ENCODE measurements around the gene CDC23. TPM values are rescaled to one million over a fixed set of nuclear protein-coding genes. Genes with fewer than 3 reads are reported as not detected.
"Not testable (repeated sequence)": the region's sequence is repeated elsewhere in the genome, so short reads cannot be mapped to it uniquely, and the experiment has no call there.

CDC23 gene
- total RNA-seq, 4 donors from 2014 or later, result 17.5 to 31.0 (median 22.5) TPM

DNA sequence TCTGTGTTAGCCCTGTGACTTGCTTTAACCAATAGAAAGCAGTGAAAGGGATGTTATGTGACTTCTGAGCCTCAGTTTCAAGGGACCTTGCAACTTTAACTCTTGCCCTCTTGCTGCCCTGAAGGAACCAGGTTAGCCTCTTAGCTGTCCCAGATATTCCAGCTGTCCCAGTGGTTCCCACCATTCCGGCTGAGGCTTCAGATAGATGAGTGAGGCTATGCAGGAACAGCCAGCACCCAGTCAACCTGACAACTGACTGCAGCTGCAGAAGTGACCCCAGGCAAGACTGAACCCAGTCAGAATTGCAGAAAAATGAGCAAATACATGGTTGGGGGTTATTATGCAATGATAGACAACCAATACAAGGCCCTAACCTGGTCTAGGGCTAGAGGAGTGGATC is 10.4 kb upstream of the CDC23 start:
- Histone ChIP-seq H3K4me3 (replicated peaks in 1 of 3) (no peak overlapping the region), H3K27ac (no peak overlapping the region), H3K4me1 (no peaks in the 10 kb centered on the region), H3K9me3 (no peaks in the 10 kb centered on the region), H3K36me3 (no peaks in the 10 kb centered on the region), H3K27me3 (no peaks in the 10 kb centered on the region)
- no peak for DNase-seq
- WGBS, 2 donors, result 92 to 93% methylated on average over 1 of the region's 1 CpG
- intact Hi-C loops (cut with DNase I), result no loop called here
- TF ChIP-seq, protein P1, sequence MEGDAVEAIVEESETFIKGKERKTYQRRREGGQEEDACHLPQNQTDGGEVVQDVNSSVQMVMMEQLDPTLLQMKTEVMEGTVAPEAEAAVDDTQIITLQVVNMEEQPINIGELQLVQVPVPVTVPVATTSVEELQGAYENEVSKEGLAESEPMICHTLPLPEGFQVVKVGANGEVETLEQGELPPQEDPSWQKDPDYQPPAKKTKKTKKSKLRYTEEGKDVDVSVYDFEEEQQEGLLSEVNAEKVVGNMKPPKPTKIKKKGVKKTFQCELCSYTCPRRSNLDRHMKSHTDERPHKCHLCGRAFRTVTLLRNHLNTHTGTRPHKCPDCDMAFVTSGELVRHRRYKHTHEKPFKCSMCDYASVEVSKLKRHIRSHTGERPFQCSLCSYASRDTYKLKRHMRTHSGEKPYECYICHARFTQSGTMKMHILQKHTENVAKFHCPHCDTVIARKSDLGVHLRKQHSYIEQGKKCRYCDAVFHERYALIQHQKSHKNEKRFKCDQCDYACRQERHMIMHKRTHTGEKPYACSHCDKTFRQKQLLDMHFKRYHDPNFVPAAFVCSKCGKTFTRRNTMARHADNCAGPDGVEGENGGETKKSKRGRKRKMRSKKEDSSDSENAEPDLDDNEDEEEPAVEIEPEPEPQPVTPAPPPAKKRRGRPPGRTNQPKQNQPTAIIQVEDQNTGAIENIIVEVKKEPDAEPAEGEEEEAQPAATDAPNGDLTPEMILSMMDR (IDR thresholded peaks at IDR 0.05), result no peak
- no peak for TF ChIP-seq POLR2A (IDR thresholded peaks at IDR 0.05)

DNA sequence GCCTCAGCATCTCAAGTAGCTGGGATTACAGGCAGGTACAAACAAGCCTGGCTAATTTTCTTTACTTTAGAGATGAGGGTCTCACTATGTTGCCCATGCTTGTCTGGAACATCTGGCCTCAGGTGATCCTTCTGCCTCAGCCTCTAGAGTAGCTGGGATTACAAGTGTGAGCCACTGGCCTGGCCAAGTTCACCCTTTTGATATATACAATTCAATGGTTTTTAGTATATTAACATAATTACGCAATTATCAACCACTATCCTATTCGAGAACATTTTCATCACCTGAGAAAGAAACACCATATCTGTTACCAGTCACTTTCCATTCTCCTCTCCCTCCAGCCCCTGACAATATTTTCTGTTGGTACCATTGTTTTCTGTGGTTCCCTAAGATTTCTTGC is 3.7 kb upstream of the CDC23 start:
- TF ChIP-seq, protein P1 (IDR thresholded peaks at IDR 0.05), result no peak
- 86 to 93% methylated on average over 2 of the region's 2 CpGs for WGBS, 2 donors
- H3K4me3 ChIP-seq (replicated peaks in 1 of 3), result no peak overlapping the region
- H3K36me3 ChIP-seq, result no peaks in the 10 kb centered on the region
- intact Hi-C loops (cut with DNase I), result loop anchor here (5.0 to 10.0 kb wide), 2 partner anchors 39 to 118 kb away; partner anchors contain the start of genes BRD8, CDC25C, FAM53C and KIF20A
- DNase-seq, result no peak
- no peaks in the 10 kb centered on the region for H3K27me3 ChIP-seq
- no peaks in the 10 kb centered on the region for H3K9me3 ChIP-seq
- H3K4me1 ChIP-seq, result peaks cover 0 to 6% of the 10 kb centered on the region in 2 donors
- H3K27ac ChIP-seq, result no peak overlapping the region

DNA sequence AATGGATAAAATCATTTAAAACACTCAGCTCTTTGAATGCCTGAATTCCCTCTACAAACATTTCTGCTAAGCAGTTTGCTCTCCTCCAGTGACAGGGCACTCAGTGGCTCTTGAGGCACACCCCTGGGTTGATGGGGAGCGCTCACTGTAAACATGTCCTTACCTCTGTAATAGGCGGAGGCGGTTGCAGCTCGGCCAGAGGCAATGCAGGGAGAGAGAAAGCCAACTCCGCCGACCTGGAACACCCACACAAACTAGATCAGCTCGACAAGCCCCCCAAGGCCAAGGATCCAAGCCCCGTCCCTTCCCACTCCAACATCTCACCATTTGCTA is 329 bp downstream of the CDC23 start:
- WGBS, 2 donors, result 0% methylated on average over 4 to 8 of the region's 8 CpGs
- Histone ChIP-seq H3K36me3 (no peaks in the 10 kb centered on the region), H3K4me3 (replicated peaks in 1 of 3) (peak overlapping the region; percentile 76 to 92 (median 84)), H3K4me1 (peaks cover 0 to 6% of the 10 kb centered on the region in 2 donors), H3K27me3 (no peaks in the 10 kb centered on the region), H3K27ac (peak overlapping the region; percentile 4 to 65 (median 55)), H3K9me3 (no peaks in the 10 kb centered on the region)
- no peak for TF ChIP-seq POLR2A (IDR thresholded peaks at IDR 0.05)
- TF ChIP-seq, protein P1 (IDR thresholded peaks at IDR 0.05), result no peak
- DNase-seq, result peak in 1 of 2 donors; percentile 1
- intact Hi-C loops (cut with DNase I), result loop anchor here (10.0 kb wide), 1 partner anchor 122 kb away; the partner anchor contains the start of genes CDC25C and FAM53C

DNA sequence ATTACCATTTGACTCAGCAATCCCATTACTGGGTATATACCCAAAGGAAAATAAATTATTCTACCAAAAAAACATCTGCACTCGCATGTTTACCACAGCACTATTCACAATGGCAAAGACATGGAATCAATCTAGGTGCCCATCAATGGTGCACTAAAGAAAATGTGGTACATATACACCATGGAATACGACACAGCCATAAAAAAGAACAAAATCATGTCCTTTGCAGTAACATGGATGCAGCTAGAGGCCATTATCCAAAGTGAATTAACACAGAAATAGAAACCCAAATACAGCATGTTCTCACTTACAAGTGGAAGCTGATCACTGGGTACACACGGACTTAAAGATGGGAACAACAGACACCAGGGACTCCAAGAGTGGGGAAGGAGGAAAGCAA is 2.1 kb downstream of the CDC23 start:
- no peak for DNase-seq
- Histone ChIP-seq H3K4me1 (peaks cover 0 to 6% of the 10 kb centered on the region in 2 donors), H3K27ac (no peak overlapping the region), H3K4me3 (replicated peaks in 1 of 3) (no peak overlapping the region), H3K27me3 (no peaks in the 10 kb centered on the region), H3K36me3 (no peaks in the 10 kb centered on the region), H3K9me3 (no peaks in the 10 kb centered on the region)
- 93 to 95% methylated on average over 3 of the region's 3 CpGs for WGBS, 2 donors
- intact Hi-C loops (cut with DNase I), result loop anchor here (10.0 kb wide), 1 partner anchor 124 kb away; the partner anchor contains the start of genes CDC25C and FAM53C
- TF ChIP-seq POLR2A (IDR thresholded peaks at IDR 0.05), result no peak
- TF ChIP-seq, protein P1 (IDR thresholded peaks at IDR 0.05), result no peak

DNA sequence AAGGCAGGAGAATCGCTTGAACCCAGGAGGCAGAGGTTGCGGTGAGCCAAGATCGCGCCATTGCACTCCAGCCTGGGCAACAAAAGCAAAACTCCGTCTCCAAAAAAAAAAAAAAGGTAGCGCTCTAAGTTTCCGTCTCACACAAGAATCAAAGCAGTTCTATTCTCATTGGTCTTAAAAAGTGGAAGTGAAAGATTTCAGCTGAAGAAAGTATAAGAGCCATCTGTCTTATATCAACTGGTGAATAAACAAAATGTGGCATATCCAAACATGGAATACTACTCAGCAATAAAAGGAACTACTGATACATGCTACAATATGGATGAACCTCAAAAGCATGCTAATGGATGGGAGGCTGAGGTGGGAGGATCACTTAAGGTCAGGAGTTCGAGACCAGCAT is 19.3 kb downstream of the CDC23 start:
- H3K9me3 ChIP-seq; H3K27ac ChIP-seq; H3K4me1 ChIP-seq; H3K4me3 ChIP-seq (replicated peaks in 1 of 3); H3K27me3 ChIP-seq; intact Hi-C loops (cut with DNase I); DNase-seq: not testable (repeated sequence)
- H3K36me3 ChIP-seq, result peaks cover 45 to 49% of the 10 kb centered on the region in 2 donors
- WGBS, 2 donors, result 98 to 99% methylated on average over 8 of the region's 8 CpGs

DNA sequence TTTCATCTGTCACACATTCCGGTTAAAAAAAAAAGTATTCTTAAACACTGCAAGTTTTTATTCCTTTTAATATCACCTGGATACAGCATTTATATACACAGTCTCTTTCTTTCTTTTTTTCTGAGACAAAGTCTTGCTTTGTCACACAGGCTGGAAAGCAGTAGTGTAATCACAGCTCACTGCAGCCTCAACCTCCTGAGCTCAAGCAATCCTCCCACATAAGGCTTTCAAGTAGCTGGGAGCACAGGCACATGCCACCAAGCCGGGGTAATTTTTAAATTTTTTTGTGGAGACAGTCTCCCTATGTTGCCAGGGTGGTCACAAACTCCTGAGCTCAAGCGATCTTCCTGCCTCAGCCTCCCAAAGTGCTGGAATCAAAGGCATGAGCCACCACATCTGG is 20.3 kb downstream of the CDC23 start:
- no peaks in the 10 kb centered on the region for H3K27me3 ChIP-seq
- WGBS, 2 donors, result 95 to 98% methylated on average over 3 of the region's 3 CpGs

More for the DNA sequence above, 20.3 kb downstream of the CDC23 start:
- no peak overlapping the region for H3K27ac ChIP-seq
- intact Hi-C loops (cut with DNase I), result no loop called here
- H3K4me1 ChIP-seq, result no peaks in the 10 kb centered on the region
- peaks cover 46 to 52% of the 10 kb centered on the region in 2 donors for H3K36me3 ChIP-seq
- no peak for TF ChIP-seq POLR2A (IDR thresholded peaks at IDR 0.05)
- TF ChIP-seq, protein P1 (IDR thresholded peaks at IDR 0.05), result no peak
- no peak overlapping the region for H3K4me3 ChIP-seq (replicated peaks in 1 of 3)
- no peaks in the 10 kb centered on the region for H3K9me3 ChIP-seq
- no peak for DNase-seq
